SU-DHL-6 (cell line): ENCODE data around the gene IFIH1.

ENCODE experiments used
- CTCF ChIP-seq: fragments of 200-600 bp; sonication (generic); IDR thresholded peaks from one replicate; pipeline ENCODE4 v1.5.1; 2017; ENCODE audit warnings: antibody characterized with exemption, mild to moderate bottlenecking, low read length, moderate library complexity; ENCODE audit not compliant: insufficient read depth, poor library complexity, severe bottlenecking
- EZH2phosphoT487 ChIP-seq: fragments of 200-600 bp; sonication (generic), shearing (Covaris generic); conservative IDR thresholded peaks from 2 replicates; pipeline ENCODE4 v1.6.1; 2018; ENCODE audit warnings: mild to moderate bottlenecking, antibody characterized with exemption, low read length, moderate library complexity, mixed read lengths

GRCh38 chr2:162245781-162246180 is 72.7 kb downstream of the IFIH1 start:
- TF ChIP-seq CTCF (no peak), EZH2phosphoT487 (no peak)
